B cell (primary cell): Measurements from ENCODE around the gene NEDD1. TPM values are rescaled to one million over a fixed set of nuclear protein-coding genes. Genes with fewer than 3 reads are reported as not detected.

Source experiments
- ATAC-seq: fragments of 200-7000 bp; cut with Tn5 transposase; one replicate; pipeline ENCODE4 v1.10.0; 2021; ENCODE audit warnings: low read depth, mild to moderate bottlenecking, moderate number of reproducible peaks, moderate library complexity
- CTCF ChIA-PET: fragments of 350-600 bp; sonication (Branson Sonifier 250); formaldehyde crosslinking; loops from one replicate; lab custom pipeline; 2021; ENCODE audit warnings: antibody characterized with exemption, inconsistent platforms; lab: Charles Lee
- POLR2A ChIA-PET: fragments of 350-600 bp; sonication (Branson Sonifier 250); formaldehyde crosslinking; loops from one replicate; lab custom pipeline; 2021; ENCODE audit warnings: antibody characterized with exemption; lab: Charles Lee
- DNase-seq: peaks from one replicate; pipeline ENCODE4 v3.0.0; 2013
- H2AFZ ChIP-seq: 2 replicates; pipeline ENCODE4 v1.6.1; 2012; ENCODE audit warnings: mild to moderate bottlenecking, low read depth, low read length; ENCODE audit not compliant: insufficient read depth, poor library complexity, severe bottlenecking
- H3K27ac ChIP-seq, 2 donors: 1 replicate in 1 of 2; 2 replicates in 1 of 2; pipeline ENCODE4 v1.5.1; 2012 to 2013; ENCODE audit warnings: low read length in 2 of 2, mild to moderate bottlenecking in 2 of 2, moderate library complexity in 1 of 2
- H3K27me3 ChIP-seq, 4 experiments: fragments of 200-600 bp in 1 of 4; sonication (generic) in 1 of 4; replicated peaks in 1 of 4; 1 replicate in 2 of 4; 2 replicates in 2 of 4; pipeline versions ENCODE4 v1.6.1 to v1.7.0; 2013 to 2016; ENCODE audit warnings: low read length in 3 of 4, mild to moderate bottlenecking in 2 of 4, mixed read lengths in 1 of 4, moderate library complexity in 1 of 4; ENCODE audit not compliant: insufficient read depth in 4 of 4, control insufficient read depth in 3 of 4; ENCODE audit errors: control extremely low read depth in 1 of 4
- H3K36me3 ChIP-seq, 2 experiments: replicated peaks in 1 of 2; 1 replicate in 1 of 2; 2 replicates in 1 of 2; pipeline versions ENCODE4 v1.6.1 to v1.7.1; 2013; ENCODE audit warnings: low read length in 1 of 2; ENCODE audit not compliant: insufficient read depth in 2 of 2, control insufficient read depth in 1 of 2; ENCODE audit errors: control extremely low read depth in 1 of 2, extremely low read depth in 1 of 2
- H3K4me1 ChIP-seq, 2 donors: fragments of 200-600 bp in 1 of 2; sonication (generic) in 1 of 2; 1 replicate in 1 of 2; 2 replicates in 1 of 2; pipeline versions ENCODE4 v1.5.1 to v1.6.1; 2013 to 2017; ENCODE audit warnings: low read length in 2 of 2; ENCODE audit not compliant: control insufficient read depth in 2 of 2, insufficient read depth in 2 of 2
- H3K4me2 ChIP-seq: replicated peaks from 2 replicates; pipeline ENCODE3; 2012; ENCODE audit warnings: mild to moderate bottlenecking, low read depth, low read length; ENCODE audit not compliant: poor library complexity, severe bottlenecking
- H3K4me3 ChIP-seq, 5 experiments: fragments of 200-600 bp in 1 of 5; sonication (generic) in 1 of 5; 1 replicate in 3 of 5; 2 replicates in 2 of 5; pipeline versions ENCODE4 v1.5.1 to v1.7.0; 2011 to 2016; ENCODE audit warnings: low read length in 4 of 5, mild to moderate bottlenecking in 4 of 5, low read depth in 2 of 5, control low read depth in 1 of 5, moderate library complexity in 1 of 5; ENCODE audit not compliant: insufficient read depth in 1 of 5; ENCODE audit errors: control extremely low read depth in 1 of 5, extremely low read depth in 1 of 5
- H3K79me2 ChIP-seq: fragments of 200-600 bp; sonication (generic); one replicate; pipeline ENCODE4 v1.6.0; 2016; ENCODE audit warnings: low read length; ENCODE audit not compliant: control insufficient read depth, insufficient read depth
- H3K9ac ChIP-seq: fragments of 200-600 bp; sonication (generic); 2 replicates; pipeline ENCODE4 v1.6.1; 2017; ENCODE audit warnings: mild to moderate bottlenecking, low read length, moderate library complexity
- H3K9me3 ChIP-seq, 3 donors: one replicate each; pipeline versions ENCODE4 v1.6.1 to v1.7.1; 2013; ENCODE audit warnings: low read length in 2 of 3; ENCODE audit not compliant: control insufficient read depth in 2 of 3, insufficient read depth in 1 of 3; ENCODE audit errors: control extremely low read depth in 1 of 3
- H4K20me1 ChIP-seq: 2 replicates; pipeline ENCODE4 v1.6.0; 2012; ENCODE audit warnings: mild to moderate bottlenecking, low read length; ENCODE audit not compliant: insufficient read depth, control insufficient read depth, poor library complexity, severe bottlenecking
- H3K27ac Mint-ChIP-seq: one replicate; pipeline ENCODE4 v1.8.0; 2021; ENCODE audit warnings: mixed read lengths
- H3K27me3 Mint-ChIP-seq: one replicate; pipeline ENCODE4 v1.8.0; 2021; ENCODE audit warnings: mixed read lengths
- H3K4me1 Mint-ChIP-seq: one replicate; pipeline ENCODE4 v1.8.0; 2021; ENCODE audit warnings: mixed read lengths
- H3K4me3 Mint-ChIP-seq: one replicate; pipeline ENCODE4 v1.8.0; 2021; ENCODE audit warnings: mixed read lengths
- H3K9me3 Mint-ChIP-seq: one replicate; pipeline ENCODE4 v1.8.0; 2022; ENCODE audit warnings: mixed read lengths; ENCODE audit not compliant: insufficient read depth
- CTCF ChIP-seq: fragments of 200-600 bp; IDR thresholded peaks from one replicate; pipeline ENCODE4 v1.8.0; 2022; ENCODE audit warnings: antibody characterized with exemption, mild to moderate bottlenecking
- EZH2 ChIP-seq: IDR thresholded peaks from 2 replicates; pipeline ENCODE4 v1.6.1; 2012; ENCODE audit warnings: borderline replicate concordance, low read depth, mild to moderate bottlenecking, moderate library complexity, low read length; ENCODE audit not compliant: insufficient read depth, poor library complexity, severe bottlenecking
- WGBS: methylation state at CpG from one replicate; pipeline ENCODE4 v1.1.5; 2013; ENCODE audit warnings: missing lambda C conversion rate; ENCODE audit not compliant: insufficient coverage; 5-methylcytosine and 5-hydroxymethylcytosine counted together
- intact Hi-C: fragments of 100-400 bp; cut with micrococcal nuclease; formaldehyde crosslinking; loops from one replicate; pipeline ENCODE4 v1.10.0; 2022
- polyA plus RNA-seq: library from polyadenylated mRNA; depleted of rRNA; stranded (reverse); fragments of >200 nt; gene quantifications from 2 replicates; pipeline ENCODE4 v1.2.3, GENCODE V29; 2012
- total RNA-seq, 2 donors: library from RNA; stranded (reverse); fragments of 120-200 nt in 1 of 2; gene quantifications; 1 replicate in 1 of 2; 2 replicates in 1 of 2; pipeline versions ENCODE4 v1.2.3 to v1.2.4, GENCODE V29; 2013 to 2022

Gene NEDD1
- total and polyA plus RNA-seq, 2 donors (not counting 1 experiment from before 2014, with no cell fraction given), result 7.4 to 20.3 TPM

GRCh38 chr12:96912261-96912660 lies 5.2 kb downstream of the NEDD1 start:
- no peak for DNase-seq
- peaks cover 10 to 14% of the 10 kb centered on the region in 2 donors for H3K4me1 ChIP-seq
- peaks cover 42% of the 10 kb centered on the region for H3K4me1 Mint-ChIP-seq
- H3K9me3 ChIP-seq, result no peaks in the 10 kb centered on the region
- peaks cover 2 to 3% of the 10 kb centered on the region in 2 experiments for H3K36me3 ChIP-seq
- no peak overlapping the region for H3K4me2 ChIP-seq
- H3K27ac Mint-ChIP-seq, result no peak overlapping the region
- intact Hi-C loops, result no loop called here
- no peaks in the 10 kb centered on the region for H3K27me3 Mint-ChIP-seq
- H4K20me1 ChIP-seq, result peaks cover 13% of the 10 kb centered on the region
- no peak overlapping the region for H2AFZ ChIP-seq
- H3K27ac ChIP-seq, result no peak overlapping the region
- H3K79me2 ChIP-seq, result peaks cover 55% of the 10 kb centered on the region
- ATAC-seq, result no peak
- H3K4me3 ChIP-seq, result no peak overlapping the region
- H3K4me3 Mint-ChIP-seq, result no peak overlapping the region
- H3K9ac ChIP-seq, result no peak overlapping the region
- H3K9me3 Mint-ChIP-seq, result no peaks in the 10 kb centered on the region
- TF ChIP-seq CTCF (no peak), EZH2 (no peak)
- ChIA-PET CTCF (no interaction called here), POLR2A (no interaction called here)
- 100% methylated on average over 1 of the region's 2 CpGs for WGBS
- H3K27me3 ChIP-seq, result no peaks in the 10 kb centered on the region

GRCh38 chr12:96912943-96913342 lies 5.9 kb downstream of the NEDD1 start:
- ChIA-PET CTCF (no interaction called here), POLR2A (no interaction called here)
- Histone ChIP-seq H3K4me2 (no peak overlapping the region), H2AFZ (no peak overlapping the region), H3K79me2 (peaks cover 48% of the 10 kb centered on the region), H3K36me3 (peaks cover 2 to 3% of the 10 kb centered on the region in 2 experiments), H4K20me1 (peaks cover 14% of the 10 kb centered on the region), H3K4me3 (no peak overlapping the region), H3K9ac (no peak overlapping the region), H3K27ac (no peak overlapping the region), H3K4me1 (peaks cover 6 to 11% of the 10 kb centered on the region in 2 donors), H3K9me3 (no peaks in the 10 kb centered on the region), H3K27me3 (no peaks in the 10 kb centered on the region)
- WGBS, result no CpG with 5 or more reads among the region's 2 CpGs
- Mint-ChIP-seq H3K4me1 (peaks cover 37% of the 10 kb centered on the region), H3K9me3 (no peaks in the 10 kb centered on the region), H3K27me3 (no peaks in the 10 kb centered on the region), H3K4me3 (no peak overlapping the region), H3K27ac (no peak overlapping the region)
- TF ChIP-seq CTCF, result no peak
- TF ChIP-seq EZH2, result no peak
- intact Hi-C loops, result no loop called here
- DNase-seq (no peak), ATAC-seq (no peak)
